HCT116 (cell line): Measurements from ENCODE around the gene GTF3C5. TPM values are rescaled to one million over a fixed set of nuclear protein-coding genes. Genes with fewer than 3 reads are reported as not detected.
"Not testable (repeated sequence)": the region's sequence is repeated elsewhere in the genome, so short reads cannot be mapped to it uniquely, and the experiment has no call there.

Experiments used
- ATAC-seq: fragments of 200-7000 bp; cut with Tn5 transposase; 2 replicates; pipeline ENCODE4 v1.9.1; 2020; ENCODE audit warnings: mild to moderate bottlenecking, moderate library complexity
- BruUV-seq: library from RNA; stranded (reverse); fragments of 400-500 nt; replicated peaks from 2 replicates; lab custom pipeline; 2021; lab: Mats Ljungman, UMichigan
- CTCF ChIA-PET: fragments of 300-600 bp; sonication (Branson Sonifier 250); formaldehyde crosslinking; loops from one replicate; lab custom pipeline; 2021; ENCODE audit warnings: antibody characterized with exemption; lab: Charles Lee
- POLR2A ChIA-PET: fragments of 300-600, 350-600 bp; sonication (Branson Sonifier 250); formaldehyde crosslinking; loops from one replicate; lab custom pipeline; 2021; ENCODE audit warnings: antibody characterized with exemption; lab: Charles Lee
- RAD21 ChIA-PET, 2 experiments: fragments of 300-600 bp; sonication (Branson Sonifier 250); formaldehyde crosslinking; loops; one replicate each; lab custom pipeline; 2023; ENCODE audit warnings: low total read pairs in 2 of 2; ENCODE audit not compliant: uncharacterized antibody in 2 of 2, unreplicated experiment in 2 of 2, low non-redundant PET in 1 of 2; lab: Charles Lee
- DNase-seq: peaks from one replicate; pipeline ENCODE4 v3.0.0-alpha.2; 2010; ENCODE audit warnings: low read depth, low spot score
- H2AFZ ChIP-seq: fragments of 200-600 bp; shearing (Covaris generic), sonication (generic); 2 replicates; pipeline ENCODE4 v1.6.1; 2017; ENCODE audit warnings: low read depth, mixed run types, mixed read lengths, antibody characterized with exemption, low read length; ENCODE audit not compliant: poor library complexity, severe bottlenecking
- H3K27ac ChIP-seq: 2 replicates; pipeline ENCODE4 v1.5.1; 2012; ENCODE audit warnings: low read depth, low read length
- H3K27me3 ChIP-seq: fragments of 200-600 bp; sonication (generic); 2 replicates; pipeline ENCODE4 v1.6.1; 2016; ENCODE audit warnings: mixed run types, low read length, mixed read lengths; ENCODE audit not compliant: insufficient read depth
- H3K36me3 ChIP-seq, 2 experiments: fragments of 200-500 bp in 1 of 2; fragments of 200-600 bp in 1 of 2; sonication (Bioruptor generic) in 1 of 2; sonication (generic) in 1 of 2; 2 replicates each; pipeline versions ENCODE4 v1.5.1 to v1.6.1; 2014 to 2016; ENCODE audit warnings: low read length in 2 of 2, inconsistent platforms in 1 of 2, mixed read lengths in 1 of 2, mixed run types in 1 of 2; ENCODE audit not compliant: insufficient read depth in 2 of 2, control insufficient read depth in 1 of 2
- H3K4me1 ChIP-seq, 2 experiments: fragments of 200-600 bp in 1 of 2; sonication (generic) in 1 of 2; 2 replicates each; pipeline versions ENCODE4 v1.5.1 to v1.6.1; 2012 to 2017; ENCODE audit warnings: low read length in 2 of 2, inconsistent platforms in 1 of 2, mild to moderate bottlenecking in 1 of 2, mixed read lengths in 1 of 2, mixed run types in 1 of 2, moderate library complexity in 1 of 2; ENCODE audit not compliant: insufficient read depth in 2 of 2, control insufficient read depth in 1 of 2
- H3K4me2 ChIP-seq: fragments of 200-600 bp; sonication (generic); 2 replicates; pipeline ENCODE4 v1.6.1; 2017; ENCODE audit warnings: mixed run types, low read length, mixed read lengths
- H3K4me3 ChIP-seq, 2 experiments: fragments of 200-600 bp in 1 of 2; sonication (generic) in 1 of 2; replicated peaks in 1 of 2; 2 replicates each; pipeline ENCODE4 v1.5.1; 2011 to 2016; ENCODE audit warnings: low read length in 2 of 2, control low read depth in 1 of 2, low read depth in 1 of 2, mild to moderate bottlenecking in 1 of 2, mixed read lengths in 1 of 2, mixed run types in 1 of 2
- H3K79me2 ChIP-seq: fragments of 200-600 bp; sonication (generic); 2 replicates; pipeline ENCODE4 v1.6.1; 2017; ENCODE audit warnings: mild to moderate bottlenecking, mixed run types, low read length, moderate library complexity, mixed read lengths; ENCODE audit not compliant: insufficient read depth
- H3K9ac ChIP-seq: fragments of 200-600 bp; sonication (generic); 2 replicates; pipeline ENCODE4 v1.6.1; 2016; ENCODE audit warnings: low read length, mixed read lengths
- H3K9me2 ChIP-seq: fragments of 200-600 bp; sonication (generic), shearing (Covaris generic); 2 replicates; pipeline ENCODE4 v1.6.1; 2017; ENCODE audit warnings: mixed run types, mild to moderate bottlenecking, moderate library complexity; ENCODE audit not compliant: insufficient read depth
- H3K9me3 ChIP-seq, 2 experiments: fragments of 200-500 bp in 1 of 2; fragments of 200-600 bp in 1 of 2; sonication (Bioruptor generic) in 1 of 2; sonication (generic) in 1 of 2; 2 replicates each; pipeline ENCODE4 v1.6.1; 2014 to 2017; ENCODE audit warnings: low read length in 2 of 2, mixed read lengths in 2 of 2, inconsistent platforms in 1 of 2, low read depth in 1 of 2, mild to moderate bottlenecking in 1 of 2, mixed run types in 1 of 2, moderate library complexity in 1 of 2; ENCODE audit not compliant: control insufficient read depth in 1 of 2, insufficient read depth in 1 of 2
- H4K20me1 ChIP-seq: fragments of 200-600 bp; sonication (generic), shearing (Covaris generic); 2 replicates; pipeline ENCODE4 v1.6.1; 2017; ENCODE audit warnings: mixed run types, mild to moderate bottlenecking, moderate library complexity; ENCODE audit not compliant: insufficient read depth
- CBX3 ChIP-seq: IDR thresholded peaks from 2 replicates; pipeline ENCODE4 v1.6.1; 2012; ENCODE audit warnings: low read depth
- EZH2 ChIP-seq: fragments of 200-600 bp; sonication (generic); IDR thresholded peaks from 2 replicates; pipeline ENCODE4 v1.6.1; 2017; ENCODE audit warnings: antibody characterized with exemption, mixed run types
- SIN3A ChIP-seq: IDR thresholded peaks from 2 replicates; pipeline ENCODE4 v1.6.1; 2012; ENCODE audit warnings: low read depth
- TCF7L2 ChIP-seq: IDR thresholded peaks from 2 replicates; pipeline ENCODE4 v1.7.0; 2011; ENCODE audit warnings: borderline replicate concordance, inconsistent platforms; ENCODE audit not compliant: insufficient read depth, insufficient read length; ENCODE audit errors: extremely low read depth
- ZFX ChIP-seq: fragments of 450-650 bp; IDR thresholded peaks from 2 replicates; pipeline ENCODE4 v1.6.1; 2017
- ZNF274 ChIP-seq: fragments of 200-500 bp; sonication (Bioruptor generic); IDR thresholded peaks from 2 replicates; pipeline ENCODE4 v1.6.1; 2014; ENCODE audit warnings: mild to moderate bottlenecking, low read depth, low read length, inconsistent platforms
- intact Hi-C: fragments of 100-400 bp; cut with micrococcal nuclease; formaldehyde crosslinking; loops from 2 replicates; pipeline ENCODE4 v1.10.0; 2022
- total RNA-seq: library from RNA; stranded (reverse); gene quantifications from one replicate; pipeline ENCODE4 v1.2.1, GENCODE V29; 2021; ENCODE audit not compliant: unreplicated experiment

GTF3C5 gene
- total RNA-seq, 1 experiment from 2014 or later: 95.1 TPM

- no peak overlapping the region for H3K4me3 ChIP-seq
- no peaks in the 10 kb centered on the region for H3K4me1 ChIP-seq
- H3K79me2 ChIP-seq: no peaks in the 10 kb centered on the region
- intact Hi-C loops: no loop called here
- ATAC-seq: no peak
- H2AFZ ChIP-seq: no peak overlapping the region
- H3K9ac ChIP-seq: no peak overlapping the region
- H3K4me2 ChIP-seq: no peak overlapping the region
- TF ChIP-seq SIN3A: no peak
- TF ChIP-seq ZNF274: no peak
- TF ChIP-seq CBX3: no peak
- no peak for TF ChIP-seq TCF7L2
- TF ChIP-seq EZH2: no peak
- TF ChIP-seq ZFX: no peak
- TF ChIP-seq, all 23 proteins: peak for 0
- BruUV-seq: no TSS peak
- H3K9me2 ChIP-seq: no peaks in the 10 kb centered on the region
- ChIA-PET POLR2A (no interaction called here), CTCF (no interaction called here), RAD21 (no interaction called here)
- no peak for DNase-seq
- H3K36me3 ChIP-seq: no peaks in the 10 kb centered on the region
- no peaks in the 10 kb centered on the region for H4K20me1 ChIP-seq
- H3K27me3 ChIP-seq: no peaks in the 10 kb centered on the region
- no peak overlapping the region for H3K27ac ChIP-seq
- H3K9me3 ChIP-seq: no peaks in the 10 kb centered on the region
These were observed 40.8 kb downstream of the GTF3C5 start for GRCh38 chr9:133071484-133072150.

- CTCF ChIA-PET, H3K9me3 ChIP-seq, H3K4me3 ChIP-seq, intact Hi-C loops, H3K79me2 ChIP-seq, POLR2A ChIA-PET, RAD21 ChIA-PET, H3K9me2 ChIP-seq, BruUV-seq, H3K4me1 ChIP-seq, H2AFZ ChIP-seq, H3K9ac ChIP-seq, ATAC-seq, DNase-seq, H3K27ac ChIP-seq, H3K4me2 ChIP-seq, H4K20me1 ChIP-seq, H3K36me3 ChIP-seq, H3K27me3 ChIP-seq: not testable (repeated sequence)
These were observed 41.4 kb downstream of the GTF3C5 start for GRCh38 chr9:133072210-133072609.
